A673 (cell line): Measurements from ENCODE around the gene APOL5. TPM values are rescaled to one million over a fixed set of nuclear protein-coding genes. Genes with fewer than 3 reads are reported as not detected.

Source experiments
- BruUV-seq: library from RNA; stranded (reverse); fragments of 400-500 nt; replicated peaks from 2 replicates; lab custom pipeline; 2021; lab: Mats Ljungman, UMichigan
- CTCF ChIA-PET: fragments of 300-600 bp; sonication (Branson Sonifier 250); formaldehyde crosslinking; loops from one replicate; lab custom pipeline; 2022; ENCODE audit warnings: antibody characterized with exemption; lab: Charles Lee
- POLR2A ChIA-PET: fragments of 300-600 bp; sonication (Branson Sonifier 250); formaldehyde crosslinking; loops from one replicate; lab custom pipeline; 2022; ENCODE audit warnings: antibody characterized with exemption; ENCODE audit not compliant: low non-redundant PET; lab: Charles Lee
- DNase-seq: peaks from one replicate; pipeline ENCODE4 v3.0.0-alpha.2; 2015; ENCODE audit warnings: low spot score
- H3K27ac ChIP-seq: fragments of 200-600 bp; sonication (generic); 2 replicates; pipeline ENCODE4 v1.5.1; 2016; ENCODE audit warnings: mixed run types, low read depth, mild to moderate bottlenecking, mixed read lengths, antibody characterized with exemption, low read length; ENCODE audit not compliant: poor library complexity, severe bottlenecking
- H3K27me3 ChIP-seq: fragments of 200-600 bp; sonication (generic); replicated peaks from 2 replicates; pipeline ENCODE4 v1.6.1; 2017; ENCODE audit warnings: mixed run types, low read depth, mild to moderate bottlenecking, mixed read lengths, antibody characterized with exemption, low read length; ENCODE audit not compliant: insufficient read depth, poor library complexity
- H3K36me3 ChIP-seq: fragments of 200-600 bp; sonication (generic); 2 replicates; pipeline ENCODE4 v1.6.1; 2016; ENCODE audit warnings: mixed run types, mild to moderate bottlenecking, mixed read lengths, antibody characterized with exemption, low read length; ENCODE audit not compliant: insufficient read depth, poor library complexity, severe bottlenecking
- H3K4me1 ChIP-seq: fragments of 200-600 bp; sonication (generic); 2 replicates; pipeline ENCODE4 v1.6.1; 2017; ENCODE audit warnings: mixed run types, mild to moderate bottlenecking, mixed read lengths, antibody characterized with exemption, low read length; ENCODE audit not compliant: insufficient read depth, poor library complexity, severe bottlenecking
- H3K4me3 ChIP-seq: fragments of 200-600 bp; sonication (generic); 2 replicates; pipeline ENCODE4 v1.5.1; 2016; ENCODE audit warnings: low read depth, mixed run types, mild to moderate bottlenecking, mixed read lengths, low read length; ENCODE audit not compliant: poor library complexity, severe bottlenecking
- H3K9me3 ChIP-seq: fragments of 200-600 bp; sonication (generic); 2 replicates; pipeline ENCODE4 v1.6.1; 2016; ENCODE audit warnings: mixed run types, low read depth, mild to moderate bottlenecking, mixed read lengths, antibody characterized with exemption, low read length; ENCODE audit not compliant: poor library complexity, severe bottlenecking
- EZH2 ChIP-seq: fragments of 200-600 bp; sonication (generic); IDR thresholded peaks from 2 replicates; pipeline ENCODE4 v1.6.1; 2017; ENCODE audit warnings: borderline replicate concordance, low read depth, mild to moderate bottlenecking, mixed read lengths, antibody characterized with exemption, low read length; ENCODE audit not compliant: poor library complexity, severe bottlenecking
- intact Hi-C: fragments of 100-400 bp; cut with micrococcal nuclease; formaldehyde crosslinking; loops from one replicate; pipeline ENCODE4 v1.10.0; 2022; ENCODE audit not compliant: unreplicated experiment
- total RNA-seq: library from RNA; stranded (reverse); gene quantifications from 2 replicates; pipeline ENCODE4 v1.2.3, GENCODE V29; 2021
- TF ChIP-seq, protein P1 (sequence below): fragments of 300-800, 200-600 bp; sonication (generic); conservative IDR thresholded peaks from 2 replicates; pipeline ENCODE4 v1.5.1; 2017; ENCODE audit warnings: low read depth, mild to moderate bottlenecking, antibody characterized with exemption, low read length, moderate library complexity, mixed read lengths

The APOL5 gene
- total RNA-seq, 1 experiment from 2014 or later: not detected

DNA sequence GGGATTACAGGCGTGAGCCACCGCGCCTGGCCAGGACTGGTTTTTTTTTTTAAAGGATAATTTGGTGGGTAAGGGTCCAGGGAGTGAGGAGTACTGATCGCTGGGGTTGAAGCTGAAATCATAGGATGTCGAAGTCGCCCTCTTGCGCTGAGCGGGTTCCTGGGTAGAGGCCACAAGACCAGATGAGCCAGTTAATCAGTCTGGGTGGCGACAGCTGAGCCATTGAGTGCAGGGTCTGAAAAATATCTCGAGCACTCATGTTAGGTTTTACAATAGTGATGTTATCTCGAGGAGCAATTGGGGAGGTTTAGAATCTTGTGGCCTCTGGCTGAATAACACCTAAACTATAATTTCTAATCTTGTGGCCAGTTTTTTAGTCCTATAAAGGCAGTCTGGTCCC, 7.8 kb downstream of the APOL5 start:
- CTCF ChIA-PET: no interaction called here
- POLR2A ChIA-PET: no interaction called here
- TF ChIP-seq EZH2: no peak
- TF ChIP-seq, protein P1, sequence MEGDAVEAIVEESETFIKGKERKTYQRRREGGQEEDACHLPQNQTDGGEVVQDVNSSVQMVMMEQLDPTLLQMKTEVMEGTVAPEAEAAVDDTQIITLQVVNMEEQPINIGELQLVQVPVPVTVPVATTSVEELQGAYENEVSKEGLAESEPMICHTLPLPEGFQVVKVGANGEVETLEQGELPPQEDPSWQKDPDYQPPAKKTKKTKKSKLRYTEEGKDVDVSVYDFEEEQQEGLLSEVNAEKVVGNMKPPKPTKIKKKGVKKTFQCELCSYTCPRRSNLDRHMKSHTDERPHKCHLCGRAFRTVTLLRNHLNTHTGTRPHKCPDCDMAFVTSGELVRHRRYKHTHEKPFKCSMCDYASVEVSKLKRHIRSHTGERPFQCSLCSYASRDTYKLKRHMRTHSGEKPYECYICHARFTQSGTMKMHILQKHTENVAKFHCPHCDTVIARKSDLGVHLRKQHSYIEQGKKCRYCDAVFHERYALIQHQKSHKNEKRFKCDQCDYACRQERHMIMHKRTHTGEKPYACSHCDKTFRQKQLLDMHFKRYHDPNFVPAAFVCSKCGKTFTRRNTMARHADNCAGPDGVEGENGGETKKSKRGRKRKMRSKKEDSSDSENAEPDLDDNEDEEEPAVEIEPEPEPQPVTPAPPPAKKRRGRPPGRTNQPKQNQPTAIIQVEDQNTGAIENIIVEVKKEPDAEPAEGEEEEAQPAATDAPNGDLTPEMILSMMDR: no peak
- H3K27me3 ChIP-seq: no peaks in the 10 kb centered on the region
- no peaks in the 10 kb centered on the region for H3K9me3 ChIP-seq
- no TSS peak for BruUV-seq
- intact Hi-C loops: no loop called here
- no peak for DNase-seq
- H3K27ac ChIP-seq: no peak overlapping the region
- no peak overlapping the region for H3K4me3 ChIP-seq
- no peaks in the 10 kb centered on the region for H3K36me3 ChIP-seq
- H3K4me1 ChIP-seq: no peaks in the 10 kb centered on the region

DNA sequence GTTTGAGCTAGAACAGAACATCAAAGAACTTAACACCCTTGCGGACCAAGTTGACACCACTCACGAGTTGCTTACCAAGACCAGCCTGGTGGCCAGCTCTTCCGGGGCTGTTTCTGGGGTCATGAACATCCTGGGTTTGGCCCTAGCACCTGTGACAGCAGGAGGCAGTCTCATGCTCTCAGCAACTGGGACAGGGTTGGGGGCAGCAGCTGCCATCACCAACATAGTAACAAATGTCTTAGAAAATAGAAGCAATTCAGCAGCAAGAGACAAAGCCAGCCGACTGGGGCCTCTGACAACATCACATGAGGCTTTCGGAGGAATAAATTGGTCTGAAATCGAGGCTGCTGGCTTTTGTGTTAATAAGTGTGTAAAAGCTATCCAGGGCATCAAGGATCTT, 8.7 kb downstream of the APOL5 start:
- POLR2A ChIA-PET: interaction anchor here (0.6 kb wide), 1 partner anchor 14 kb away, joined by 3 read pairs; no protein-coding TSS in a partner anchor
- Histone ChIP-seq H3K9me3 (no peaks in the 10 kb centered on the region), H3K4me3 (no peak overlapping the region), H3K4me1 (no peaks in the 10 kb centered on the region), H3K27me3 (no peaks in the 10 kb centered on the region), H3K27ac (no peak overlapping the region), H3K36me3 (no peaks in the 10 kb centered on the region)
- intact Hi-C loops: no loop called here
- DNase-seq: no peak
- TF ChIP-seq, protein P1: no peak
- no peak for TF ChIP-seq EZH2
- CTCF ChIA-PET: no interaction called here
- no TSS peak for BruUV-seq

DNA sequence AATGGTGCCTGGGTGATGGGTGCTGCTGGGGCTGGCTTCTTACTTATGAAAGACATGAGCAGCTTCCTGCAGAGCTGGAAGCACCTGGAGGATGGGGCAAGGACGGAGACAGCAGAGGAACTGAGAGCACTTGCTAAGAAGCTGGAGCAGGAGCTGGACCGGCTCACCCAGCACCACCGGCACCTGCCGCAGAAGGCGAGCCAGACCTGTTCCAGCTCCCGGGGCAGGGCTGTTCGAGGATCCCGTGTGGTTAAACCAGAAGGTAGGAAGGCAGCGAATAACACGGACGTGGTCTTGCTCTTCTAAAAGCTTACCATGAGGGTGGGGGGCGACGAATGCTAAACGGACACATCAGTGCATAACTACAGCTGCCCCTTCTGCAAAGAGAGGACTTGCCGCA, 9.3 kb downstream of the APOL5 start:
- Histone ChIP-seq H3K4me1 (no peaks in the 10 kb centered on the region), H3K9me3 (no peaks in the 10 kb centered on the region), H3K4me3 (no peak overlapping the region), H3K36me3 (no peaks in the 10 kb centered on the region), H3K27me3 (no peaks in the 10 kb centered on the region), H3K27ac (no peak overlapping the region)
- ChIA-PET CTCF (no interaction called here), POLR2A (no interaction called here)
- TF ChIP-seq, protein P1: no peak
- no peak for TF ChIP-seq EZH2
- BruUV-seq: no TSS peak
- no peak for DNase-seq
- intact Hi-C loops: no loop called here
